ENCODE measurements around the gene DEFB116.
"Not testable (repeated sequence)": the region's sequence is repeated elsewhere in the genome, so short reads cannot be mapped to it uniquely, and the experiment has no call there.

DEFB116 gene

DNA sequence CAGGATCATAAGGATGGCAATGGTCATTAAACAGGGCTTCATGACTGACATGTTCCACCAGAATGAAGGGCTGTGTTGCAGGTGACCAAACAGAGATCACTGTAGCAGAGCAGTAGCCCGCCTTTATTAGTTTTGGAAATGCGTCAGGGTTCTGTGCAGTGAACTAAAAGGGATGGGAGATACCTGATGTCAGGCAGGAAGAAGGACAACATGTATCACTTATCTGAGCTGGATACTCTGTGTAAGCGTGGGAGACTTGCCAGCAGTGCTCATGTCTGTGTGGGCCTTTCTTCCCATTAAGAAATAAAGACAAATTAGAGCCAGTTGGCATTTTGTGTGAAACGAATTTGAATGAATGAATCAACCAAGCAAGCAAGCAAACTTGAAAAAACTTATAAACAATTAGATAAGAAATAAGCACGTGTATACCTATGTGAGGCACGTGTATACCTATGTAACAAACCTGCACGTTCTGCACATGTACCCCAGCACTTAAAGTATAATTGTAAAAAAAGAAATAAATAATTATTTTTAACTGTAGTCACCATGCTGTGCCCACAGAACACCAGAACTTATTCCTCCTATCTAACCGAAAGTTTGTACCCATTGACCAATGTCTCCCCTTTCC is at the start of gene DEFB116:
Gene DEFB116 (minus strand): TSS at position 51 of the 628 bp plus-strand sequence. CDS start 0 bp downstream, at position 51.
- Histone ChIP-seq H3K4me3 (ENCODE audit: low read length) (no peak within 1 kb of the TSS), H3K27me3 (ENCODE audit: insufficient read depth, low read length) (no peaks in the 10 kb centered on the region), H2AFZ (ENCODE audit: low read depth, low read length) (no peak within 1 kb of the TSS), H3K9me3 (ENCODE audit: low read length) (no peaks in the 10 kb centered on the region), H3K36me3 (ENCODE audit: insufficient read depth, low read length) (no peaks in the 10 kb centered on the region), H3K4me1 (ENCODE audit: insufficient read depth, low read length) (no peaks in the 10 kb centered on the region)

GRCh38 chr20:31355981-31356380 is 47.6 kb upstream of the DEFB116 start:
- no peaks in the 10 kb centered on the region for H3K36me3 ChIP-seq (ENCODE audit: insufficient read depth, low read length)
- H3K27me3 ChIP-seq (ENCODE audit: insufficient read depth, low read length): no peaks in the 10 kb centered on the region
- no peaks in the 10 kb centered on the region for H3K4me1 ChIP-seq (ENCODE audit: insufficient read depth, low read length)
- H3K9me3 ChIP-seq (ENCODE audit: low read length): no peaks in the 10 kb centered on the region
- H3K4me3 ChIP-seq (ENCODE audit: low read length): no peak overlapping the region
- H2AFZ ChIP-seq (ENCODE audit: low read depth, low read length): no peak overlapping the region

DNA sequence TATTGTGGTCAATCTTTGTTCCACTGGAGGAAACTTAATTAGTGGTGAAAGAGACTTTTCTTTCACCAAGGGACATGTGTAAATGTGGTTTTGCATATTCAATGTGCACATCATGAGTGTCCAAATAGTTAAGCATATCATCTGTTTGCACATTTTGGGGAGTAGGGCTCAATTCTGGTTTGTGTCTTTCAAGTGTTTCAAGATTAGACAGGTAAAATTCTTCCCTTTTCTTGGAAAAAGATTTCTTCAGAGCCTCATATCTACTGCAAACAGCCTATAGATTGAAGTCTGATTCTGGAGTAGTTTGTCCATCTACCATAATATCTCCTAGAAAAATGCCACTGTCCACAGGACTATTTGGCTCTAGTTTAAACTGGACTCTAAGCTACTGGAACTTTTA is 33.1 kb upstream of the DEFB116 start:
- Histone ChIP-seq H3K27me3 (ENCODE audit: insufficient read depth, low read length) (no peaks in the 10 kb centered on the region), H2AFZ (ENCODE audit: low read depth, low read length) (no peak overlapping the region), H3K4me3 (ENCODE audit: low read length) (no peak overlapping the region), H3K9me3 (ENCODE audit: low read length) (no peaks in the 10 kb centered on the region), H3K4me1 (ENCODE audit: insufficient read depth, low read length) (no peaks in the 10 kb centered on the region), H3K36me3 (ENCODE audit: insufficient read depth, low read length) (no peaks in the 10 kb centered on the region)

DNA sequence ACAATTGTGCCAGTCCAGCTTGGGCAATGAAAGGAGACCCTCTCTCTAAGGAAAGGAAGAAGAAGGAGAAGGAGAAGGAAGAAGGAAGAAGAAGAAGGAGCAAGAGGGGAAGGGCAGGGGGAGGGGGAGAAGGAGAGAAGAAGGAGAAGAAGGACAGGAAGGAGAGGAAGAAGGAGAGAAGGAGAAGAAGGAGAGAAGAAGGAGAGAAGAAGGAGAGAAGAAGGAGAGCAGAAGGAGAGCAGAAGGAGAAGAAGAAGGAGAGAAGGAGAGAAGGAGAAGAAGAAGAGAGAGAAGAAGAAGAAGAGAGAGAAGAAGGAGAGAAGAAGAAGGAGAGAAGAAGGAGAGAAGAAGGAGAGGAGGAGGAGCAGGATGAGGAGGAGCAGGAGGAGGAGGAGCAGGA is 22.5 kb upstream of the DEFB116 start:
- no peak overlapping the region for H3K4me3 ChIP-seq (ENCODE audit: low read length)
- no peaks in the 10 kb centered on the region for H3K9me3 ChIP-seq (ENCODE audit: low read length)

GRCh38 chr20:31322504-31322903 is 14.1 kb upstream of the DEFB116 start:
- no peaks in the 10 kb centered on the region for H3K4me1 ChIP-seq (ENCODE audit: insufficient read depth, low read length)
- H3K27me3 ChIP-seq (ENCODE audit: insufficient read depth, low read length): no peaks in the 10 kb centered on the region
- no peaks in the 10 kb centered on the region for H3K36me3 ChIP-seq (ENCODE audit: insufficient read depth, low read length)
- no peak overlapping the region for H2AFZ ChIP-seq (ENCODE audit: low read depth, low read length)
- no peaks in the 10 kb centered on the region for H3K9me3 ChIP-seq (ENCODE audit: low read length)
- H3K4me3 ChIP-seq (ENCODE audit: low read length): no peak overlapping the region

More for the DNA sequence above, 22.5 kb upstream of the DEFB116 start:
- Histone ChIP-seq H3K36me3 (ENCODE audit: insufficient read depth, low read length) (no peaks in the 10 kb centered on the region), H2AFZ (ENCODE audit: low read depth, low read length) (no peak overlapping the region), H3K4me1 (ENCODE audit: insufficient read depth, low read length) (no peaks in the 10 kb centered on the region), H3K27me3 (ENCODE audit: insufficient read depth, low read length) (no peaks in the 10 kb centered on the region)

- not testable (repeated sequence) for H3K27me3 ChIP-seq (ENCODE audit: insufficient read depth, low read length)
Observed at GRCh38 chr20:31284964-31285363, 23.4 kb downstream of the DEFB116 start.

GRCh38 chr20:31278178-31278577 is 30.2 kb downstream of the DEFB116 start:
- no peak overlapping the region for H3K4me3 ChIP-seq (ENCODE audit: low read length)
- no peaks in the 10 kb centered on the region for H3K27me3 ChIP-seq (ENCODE audit: insufficient read depth, low read length)
- no peaks in the 10 kb centered on the region for H3K9me3 ChIP-seq (ENCODE audit: low read length)
- no peak overlapping the region for H2AFZ ChIP-seq (ENCODE audit: low read depth, low read length)
- no peaks in the 10 kb centered on the region for H3K36me3 ChIP-seq (ENCODE audit: insufficient read depth, low read length)
- no peaks in the 10 kb centered on the region for H3K4me1 ChIP-seq (ENCODE audit: insufficient read depth, low read length)

More at GRCh38 chr20:31284964-31285363, 23.4 kb downstream of the DEFB116 start:
- H3K36me3 ChIP-seq (ENCODE audit: insufficient read depth, low read length); H3K9me3 ChIP-seq (ENCODE audit: low read length); H2AFZ ChIP-seq (ENCODE audit: low read depth, low read length); H3K4me3 ChIP-seq (ENCODE audit: low read length); H3K4me1 ChIP-seq (ENCODE audit: insufficient read depth, low read length): not testable (repeated sequence)

DNA sequence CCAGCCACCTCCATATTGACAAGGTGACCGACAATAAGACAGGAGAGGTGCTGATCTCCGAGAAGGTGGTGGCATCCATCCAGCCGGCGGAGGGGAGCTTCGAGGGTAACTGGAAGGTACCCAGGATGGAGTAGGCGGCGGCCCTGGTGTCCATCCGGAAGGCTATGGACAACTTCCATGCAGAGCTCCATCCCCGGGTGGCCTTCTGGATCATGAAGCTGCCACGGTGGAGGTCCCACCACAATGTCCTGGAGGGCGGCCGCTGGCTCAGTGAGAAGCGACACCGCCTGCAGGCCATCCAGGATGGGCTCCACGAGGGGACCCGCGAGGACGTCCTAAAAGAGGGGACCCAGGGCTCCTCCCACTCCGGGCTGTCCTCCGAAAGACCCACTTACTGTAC is 33.9 kb downstream of the DEFB116 start:
- Histone ChIP-seq H3K27me3 (ENCODE audit: insufficient read depth, low read length) (no peaks in the 10 kb centered on the region), H2AFZ (ENCODE audit: low read depth, low read length) (no peak overlapping the region), H3K9me3 (ENCODE audit: low read length) (no peaks in the 10 kb centered on the region), H3K36me3 (ENCODE audit: insufficient read depth, low read length) (no peaks in the 10 kb centered on the region), H3K4me3 (ENCODE audit: low read length) (no peak overlapping the region), H3K4me1 (ENCODE audit: insufficient read depth, low read length) (no peaks in the 10 kb centered on the region)

DNA sequence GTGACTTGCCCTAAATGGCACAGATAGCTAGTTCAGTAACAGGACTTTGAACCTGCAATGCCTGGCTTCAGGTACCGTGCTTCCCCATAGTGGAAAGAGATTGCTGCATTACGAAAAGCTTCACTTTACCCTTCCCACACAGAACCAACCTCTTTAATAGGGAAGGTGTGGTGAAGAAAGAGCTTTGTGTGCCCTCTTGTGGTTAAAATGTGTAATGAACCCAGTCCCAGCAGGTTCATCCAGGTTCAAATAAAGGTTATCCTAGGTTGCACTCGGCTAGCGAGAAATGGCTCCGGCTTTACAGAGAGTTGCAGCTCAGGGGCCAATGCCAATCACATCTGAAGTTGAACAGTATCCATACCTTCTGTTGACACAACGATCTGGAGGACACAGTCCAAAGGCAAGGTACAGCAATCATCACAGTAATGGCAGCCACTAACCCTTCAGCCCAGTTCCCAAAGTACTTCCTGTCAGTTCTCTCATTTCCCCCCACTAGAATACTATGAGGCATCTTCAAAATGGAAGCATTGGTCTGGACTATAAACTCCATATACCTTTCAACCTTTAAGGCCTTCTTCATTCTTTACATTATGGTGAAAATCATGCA is 48.0 kb downstream of the DEFB116 start:
- H3K36me3 ChIP-seq (ENCODE audit: insufficient read depth, low read length): no peaks in the 10 kb centered on the region
- H2AFZ ChIP-seq (ENCODE audit: low read depth, low read length): no peak overlapping the region
- H3K4me3 ChIP-seq (ENCODE audit: low read length): no peak overlapping the region
- no peaks in the 10 kb centered on the region for H3K9me3 ChIP-seq (ENCODE audit: low read length)
- no peaks in the 10 kb centered on the region for H3K4me1 ChIP-seq (ENCODE audit: insufficient read depth, low read length)
- no peaks in the 10 kb centered on the region for H3K27me3 ChIP-seq (ENCODE audit: insufficient read depth, low read length)

DNA sequence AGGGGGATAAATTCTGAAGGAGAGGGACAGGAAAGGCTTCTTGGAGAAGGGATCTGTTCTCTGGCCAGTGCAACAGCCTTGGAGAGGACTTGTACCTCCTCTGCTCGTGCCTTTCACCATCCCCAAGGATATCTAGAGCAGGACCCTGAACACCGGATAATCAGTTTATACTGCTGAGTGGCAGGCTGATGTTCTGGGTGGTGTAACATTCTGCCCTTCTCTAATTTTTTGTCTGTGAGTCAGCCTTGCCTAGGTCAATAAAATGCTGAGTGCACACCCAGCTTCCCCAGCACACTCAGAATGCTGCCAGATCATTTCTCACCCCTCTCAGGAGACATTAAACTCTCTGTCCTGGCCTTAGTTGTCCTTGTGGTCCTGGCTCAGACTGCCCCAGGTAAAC is 51.0 kb downstream of the DEFB116 start, which contains the start of gene DEFB115:
Gene DEFB115 (plus strand): TSS at position 301 of the 400 bp plus-strand sequence. CDS start 0 bp downstream, at position 301.
- Histone ChIP-seq H3K4me3 (ENCODE audit: low read length) (no peak within 1 kb of the TSS), H3K27me3 (ENCODE audit: insufficient read depth, low read length) (no peaks in the 10 kb centered on the region), H2AFZ (ENCODE audit: low read depth, low read length) (no peak within 1 kb of the TSS), H3K9me3 (ENCODE audit: low read length) (no peaks in the 10 kb centered on the region), H3K36me3 (ENCODE audit: insufficient read depth, low read length) (no peaks in the 10 kb centered on the region), H3K4me1 (ENCODE audit: insufficient read depth, low read length) (no peaks in the 10 kb centered on the region)

GRCh38 chr20:31256959-31257358 is 51.4 kb downstream of the DEFB116 start:
- no peak overlapping the region for H3K4me3 ChIP-seq (ENCODE audit: low read length)
- H3K36me3 ChIP-seq (ENCODE audit: insufficient read depth, low read length): no peaks in the 10 kb centered on the region
- H3K4me1 ChIP-seq (ENCODE audit: insufficient read depth, low read length): no peaks in the 10 kb centered on the region
- no peak overlapping the region for H2AFZ ChIP-seq (ENCODE audit: low read depth, low read length)
- no peaks in the 10 kb centered on the region for H3K9me3 ChIP-seq (ENCODE audit: low read length)
- no peaks in the 10 kb centered on the region for H3K27me3 ChIP-seq (ENCODE audit: insufficient read depth, low read length)

Data from neuron (in vitro differentiated cells).